ENCODE results near the gene MYO6.

- TF ChIP-seq POLR2A (IDR thresholded peaks at IDR 0.05) (no peak), CTCF (IDR thresholded peaks at IDR 0.05) (no peak), POLR2AphosphoS5 (IDR thresholded peaks at IDR 0.05; ENCODE audit: insufficient read depth in 1 of 2, low read depth in 1 of 2) (no peak)
Observed at GRCh38 chr6:75922226-75922625, 173.2 kb downstream of the MYO6 start.
